Measurements from ENCODE around the gene FMNL2. TPM values are rescaled to one million over a fixed set of nuclear protein-coding genes. Genes with fewer than 3 reads are reported as not detected.

The FMNL2 gene
- total and polyA plus RNA-seq, 4 donors = 1.5 to 9.3 (median 5.1) TPM

DNA sequence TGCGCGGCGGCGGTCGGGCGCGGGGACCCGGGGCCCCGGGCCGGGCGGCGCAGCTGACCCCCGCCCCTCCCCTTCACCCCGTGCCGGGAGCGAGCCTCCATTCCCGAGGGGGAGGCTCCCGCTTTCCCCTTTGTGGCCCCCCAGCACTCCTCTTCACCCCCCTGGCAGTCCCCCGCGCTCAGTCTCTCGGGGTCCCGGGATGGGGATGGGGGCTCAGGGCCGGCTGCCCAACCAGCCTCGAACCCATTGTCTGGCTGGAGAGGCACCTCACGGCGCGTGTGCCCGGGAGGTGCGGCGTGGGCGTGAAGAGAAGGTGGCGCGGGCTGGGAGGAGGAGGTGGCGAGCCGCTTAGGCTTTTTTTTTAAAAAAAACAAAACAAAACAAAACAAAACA lies 748 bp downstream of the FMNL2 start (continued):
- no peak for TF ChIP-seq CTCF (IDR thresholded peaks at IDR 0.05; ENCODE audit: low read depth, low read length, missing input control)

DNA sequence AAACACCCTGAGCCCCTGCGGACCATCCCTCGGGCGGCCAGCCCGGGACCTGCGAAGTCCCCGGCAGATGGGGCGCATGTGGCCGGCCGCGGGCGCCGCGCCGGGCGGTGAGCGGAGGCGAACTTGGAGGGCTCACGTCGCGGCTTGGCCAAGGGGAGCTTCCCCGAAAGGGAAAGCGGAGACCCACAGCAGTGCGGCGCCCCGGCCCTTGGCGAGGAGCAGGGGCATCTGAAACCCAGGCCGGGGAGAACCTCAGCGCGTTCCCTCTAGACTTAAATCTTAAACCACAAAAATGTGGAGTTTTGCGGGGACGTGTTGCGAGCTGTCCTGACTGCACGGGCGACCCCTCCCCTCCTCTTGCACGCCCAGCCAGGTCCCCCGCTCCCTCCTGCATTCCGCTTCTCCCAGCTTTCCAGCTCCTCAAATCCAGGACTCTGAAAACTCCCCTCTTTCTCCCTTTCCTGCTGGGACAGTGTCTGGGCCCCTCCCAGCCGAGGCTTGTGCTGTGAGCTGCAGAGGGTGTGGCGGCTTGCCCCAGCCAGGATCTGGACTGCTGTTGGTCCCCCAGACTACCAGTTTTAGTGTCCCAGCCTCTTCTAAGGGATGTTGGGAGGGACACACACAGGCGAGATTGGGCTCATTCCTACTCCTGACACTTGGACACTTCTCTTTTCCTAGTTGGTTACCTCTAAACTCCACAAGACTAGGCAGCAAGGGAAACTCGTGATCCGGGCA lies 1.3 kb downstream of the FMNL2 start:
- TF ChIP-seq RXRA (IDR thresholded peaks at IDR 0.05) (no peak), RAD21 (IDR thresholded peaks at IDR 0.05) (no peak)
- TF ChIP-seq, protein P1, sequence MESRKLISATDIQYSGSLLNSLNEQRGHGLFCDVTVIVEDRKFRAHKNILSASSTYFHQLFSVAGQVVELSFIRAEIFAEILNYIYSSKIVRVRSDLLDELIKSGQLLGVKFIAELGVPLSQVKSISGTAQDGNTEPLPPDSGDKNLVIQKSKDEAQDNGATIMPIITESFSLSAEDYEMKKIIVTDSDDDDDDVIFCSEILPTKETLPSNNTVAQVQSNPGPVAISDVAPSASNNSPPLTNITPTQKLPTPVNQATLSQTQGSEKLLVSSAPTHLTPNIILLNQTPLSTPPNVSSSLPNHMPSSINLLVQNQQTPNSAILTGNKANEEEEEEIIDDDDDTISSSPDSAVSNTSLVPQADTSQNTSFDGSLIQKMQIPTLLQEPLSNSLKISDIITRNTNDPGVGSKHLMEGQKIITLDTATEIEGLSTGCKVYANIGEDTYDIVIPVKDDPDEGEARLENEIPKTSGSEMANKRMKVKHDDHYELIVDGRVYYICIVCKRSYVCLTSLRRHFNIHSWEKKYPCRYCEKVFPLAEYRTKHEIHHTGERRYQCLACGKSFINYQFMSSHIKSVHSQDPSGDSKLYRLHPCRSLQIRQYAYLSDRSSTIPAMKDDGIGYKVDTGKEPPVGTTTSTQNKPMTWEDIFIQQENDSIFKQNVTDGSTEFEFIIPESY (IDR thresholded peaks at IDR 0.05) = no peak
- TF ChIP-seq, protein P2, sequence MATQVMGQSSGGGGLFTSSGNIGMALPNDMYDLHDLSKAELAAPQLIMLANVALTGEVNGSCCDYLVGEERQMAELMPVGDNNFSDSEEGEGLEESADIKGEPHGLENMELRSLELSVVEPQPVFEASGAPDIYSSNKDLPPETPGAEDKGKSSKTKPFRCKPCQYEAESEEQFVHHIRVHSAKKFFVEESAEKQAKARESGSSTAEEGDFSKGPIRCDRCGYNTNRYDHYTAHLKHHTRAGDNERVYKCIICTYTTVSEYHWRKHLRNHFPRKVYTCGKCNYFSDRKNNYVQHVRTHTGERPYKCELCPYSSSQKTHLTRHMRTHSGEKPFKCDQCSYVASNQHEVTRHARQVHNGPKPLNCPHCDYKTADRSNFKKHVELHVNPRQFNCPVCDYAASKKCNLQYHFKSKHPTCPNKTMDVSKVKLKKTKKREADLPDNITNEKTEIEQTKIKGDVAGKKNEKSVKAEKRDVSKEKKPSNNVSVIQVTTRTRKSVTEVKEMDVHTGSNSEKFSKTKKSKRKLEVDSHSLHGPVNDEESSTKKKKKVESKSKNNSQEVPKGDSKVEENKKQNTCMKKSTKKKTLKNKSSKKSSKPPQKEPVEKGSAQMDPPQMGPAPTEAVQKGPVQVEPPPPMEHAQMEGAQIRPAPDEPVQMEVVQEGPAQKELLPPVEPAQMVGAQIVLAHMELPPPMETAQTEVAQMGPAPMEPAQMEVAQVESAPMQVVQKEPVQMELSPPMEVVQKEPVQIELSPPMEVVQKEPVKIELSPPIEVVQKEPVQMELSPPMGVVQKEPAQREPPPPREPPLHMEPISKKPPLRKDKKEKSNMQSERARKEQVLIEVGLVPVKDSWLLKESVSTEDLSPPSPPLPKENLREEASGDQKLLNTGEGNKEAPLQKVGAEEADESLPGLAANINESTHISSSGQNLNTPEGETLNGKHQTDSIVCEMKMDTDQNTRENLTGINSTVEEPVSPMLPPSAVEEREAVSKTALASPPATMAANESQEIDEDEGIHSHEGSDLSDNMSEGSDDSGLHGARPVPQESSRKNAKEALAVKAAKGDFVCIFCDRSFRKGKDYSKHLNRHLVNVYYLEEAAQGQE (IDR thresholded peaks at IDR 0.05) = no peak
- TF ChIP-seq, protein P3, sequence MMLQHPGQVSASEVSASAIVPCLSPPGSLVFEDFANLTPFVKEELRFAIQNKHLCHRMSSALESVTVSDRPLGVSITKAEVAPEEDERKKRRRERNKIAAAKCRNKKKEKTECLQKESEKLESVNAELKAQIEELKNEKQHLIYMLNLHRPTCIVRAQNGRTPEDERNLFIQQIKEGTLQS (IDR thresholded peaks at IDR 0.05) = no peak

GRCh38 chr2:152336854-152337510 lies 2.0 kb downstream of the FMNL2 start:
- no peaks in the 10 kb centered on the region for H3K27me3 ChIP-seq (ENCODE audit: control insufficient read depth in 4 of 4, insufficient read depth in 4 of 4, low read length in 3 of 4)
- H3K4me3 ChIP-seq (ENCODE audit: low read depth in 1 of 3, low read length in 3 of 3) = peak overlapping the region; percentile 26 to 84 (median 83)
- H3K9ac ChIP-seq (ENCODE audit: low read depth in 1 of 2, low read length in 2 of 2) = no peak overlapping the region
- no peak for DNase-seq (ENCODE audit: low spot score)
- TF ChIP-seq, protein P2 (IDR thresholded peaks at IDR 0.05) = no peak
- TF ChIP-seq CTCF (IDR thresholded peaks at IDR 0.05; ENCODE audit: low read depth, low read length, missing input control) = no peak
- TF ChIP-seq JUND (IDR thresholded peaks at IDR 0.05) = no peak
- no peaks in the 10 kb centered on the region for H3K36me3 ChIP-seq (ENCODE audit: control insufficient read depth in 4 of 4, insufficient read depth in 3 of 4, low read depth in 1 of 4, low read length in 3 of 4)
- H3K4me1 ChIP-seq (ENCODE audit: control insufficient read depth in 4 of 4, insufficient read depth in 4 of 4, low read length in 3 of 4) = peaks cover 0 to 14% (median 7%) of the 10 kb centered on the region in 4 donors
- no peaks in the 10 kb centered on the region for H3K9me3 ChIP-seq (ENCODE audit: control insufficient read depth in 4 of 4, low read length in 3 of 4)
- no peak overlapping the region for H3K27ac ChIP-seq (ENCODE audit: low read depth in 1 of 2, low read length in 2 of 2)
- WGBS = 51% methylated on average over 12 of the region's 12 CpGs

More for the DNA sequence above, 1.3 kb downstream of the FMNL2 start:
- Histone ChIP-seq H3K9me3 (ENCODE audit: control insufficient read depth in 4 of 4, low read length in 3 of 4) (no peaks in the 10 kb centered on the region), H3K27ac (ENCODE audit: low read depth in 1 of 2, low read length in 2 of 2) (peak overlapping the region; percentile 63 to 71), H3K36me3 (ENCODE audit: control insufficient read depth in 4 of 4, insufficient read depth in 3 of 4, low read depth in 1 of 4, low read length in 3 of 4) (no peaks in the 10 kb centered on the region), H3K9ac (ENCODE audit: low read depth in 1 of 2, low read length in 2 of 2) (peak overlapping the region in 1 of 2 donors; percentile 69), H3K4me1 (ENCODE audit: control insufficient read depth in 4 of 4, insufficient read depth in 4 of 4, low read length in 3 of 4) (peaks cover 0 to 14% (median 7%) of the 10 kb centered on the region in 4 donors), H3K27me3 (ENCODE audit: control insufficient read depth in 4 of 4, insufficient read depth in 4 of 4, low read length in 3 of 4) (no peaks in the 10 kb centered on the region), H3K4me3 (ENCODE audit: low read depth in 1 of 3, low read length in 3 of 3) (peak overlapping the region; percentile 26 to 84 (median 83))
- WGBS = 9% methylated on average over 42 of the region's 42 CpGs
- no peak for DNase-seq (ENCODE audit: low spot score)
